ENCODE data around the gene KTN1. TPM values are rescaled to one million over a fixed set of nuclear protein-coding genes. Genes with fewer than 3 reads are reported as not detected.

KTN1 gene
- total RNA-seq, 1 donor from 2014 or later, result 193 TPM

DNA sequence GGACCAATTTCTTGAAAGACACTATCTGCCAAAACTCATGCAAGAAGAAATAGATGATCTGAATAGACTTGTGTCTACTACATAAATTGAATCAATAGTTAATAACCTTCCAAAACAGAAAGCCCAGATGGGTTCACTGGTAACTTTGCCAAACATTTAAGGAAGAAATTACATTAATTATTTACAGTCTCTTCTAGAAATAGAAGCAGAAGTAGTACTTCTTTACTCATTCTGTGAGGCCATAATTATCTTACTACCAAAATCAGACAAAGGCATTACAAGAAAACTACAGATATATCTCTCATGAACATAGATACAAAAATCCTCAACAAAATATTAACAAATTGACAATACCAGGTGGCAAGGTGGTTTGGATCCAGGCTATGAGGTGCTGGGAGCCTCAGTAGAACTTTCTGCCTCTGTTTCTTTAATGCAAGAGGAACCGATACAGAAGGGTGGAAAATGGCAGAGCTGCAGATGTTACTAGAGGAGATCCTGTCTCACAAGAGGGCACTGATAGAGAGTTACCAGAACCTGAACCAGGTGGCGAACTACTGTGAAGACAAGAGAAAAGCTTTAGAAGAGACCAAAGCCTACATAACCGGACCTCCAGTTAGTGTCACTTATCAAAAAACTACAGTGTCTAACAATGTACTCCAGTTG, 33.7 kb upstream of the KTN1 start:
- H3K9me3 Mint-ChIP-seq (ENCODE audit: unreplicated experiment), result peaks cover 6% of the 10 kb centered on the region
- Histone ChIP-seq H3K4me2 (ENCODE audit: low read length) (no peak overlapping the region), H2AFZ (ENCODE audit: low read depth, low read length) (no peak overlapping the region), H3K79me2 (ENCODE audit: insufficient read depth, low read length) (no peaks in the 10 kb centered on the region), H3K9me3 (ENCODE audit: insufficient read depth, low read depth, low read length) (no peaks in the 10 kb centered on the region), H3K36me3 (ENCODE audit: insufficient read depth, low read length) (no peaks in the 10 kb centered on the region), H3K4me1 (ENCODE audit: insufficient read depth, low read length) (peaks cover 2% of the 10 kb centered on the region), H3K4me3 (ENCODE audit: insufficient read depth, low read depth, low read length) (no peak overlapping the region), H3K9ac (ENCODE audit: low read length) (no peak overlapping the region), H3K27ac (ENCODE audit: low read depth, low read length) (no peak overlapping the region), H4K20me1 (ENCODE audit: insufficient read depth, low read length) (no peaks in the 10 kb centered on the region), H3K27me3 (ENCODE audit: insufficient read depth, low read length) (no peaks in the 10 kb centered on the region)
- TF ChIP-seq CTCF (IDR thresholded peaks at IDR 0.05; ENCODE audit: insufficient read depth, low read depth, low read length), result no peak
- no peak for TF ChIP-seq EZH2 (IDR thresholded peaks at IDR 0.05; ENCODE audit: insufficient read depth, low read length)
- H3K4me3 Mint-ChIP-seq (ENCODE audit: unreplicated experiment), result no peak overlapping the region
- DNase-seq (ENCODE audit: low read depth) (no peak), FAIRE-seq (no peak)
- H3K36me3 Mint-ChIP-seq (ENCODE audit: low read depth, unreplicated experiment), result no peaks in the 10 kb centered on the region
- no peak overlapping the region for H3K27ac Mint-ChIP-seq (ENCODE audit: unreplicated experiment)
- H3K27me3 Mint-ChIP-seq (ENCODE audit: low read depth, unreplicated experiment), result no peaks in the 10 kb centered on the region
- H3K4me1 Mint-ChIP-seq (ENCODE audit: low read depth, unreplicated experiment), result peaks cover 15% of the 10 kb centered on the region

- no peaks in the 10 kb centered on the region for H3K27me3 ChIP-seq (ENCODE audit: insufficient read depth, low read length)
- no peak overlapping the region for H3K27ac ChIP-seq (ENCODE audit: low read depth, low read length)
- no peak overlapping the region for H3K27ac Mint-ChIP-seq (ENCODE audit: unreplicated experiment)
- FAIRE-seq (no peak), DNase-seq (ENCODE audit: low read depth) (no peak)
- no peaks in the 10 kb centered on the region for H3K36me3 ChIP-seq (ENCODE audit: insufficient read depth, low read length)
- no peak overlapping the region for H3K9ac ChIP-seq (ENCODE audit: low read length)
- H3K4me1 ChIP-seq (ENCODE audit: insufficient read depth, low read length), result no peaks in the 10 kb centered on the region
- H2AFZ ChIP-seq (ENCODE audit: low read depth, low read length), result no peak overlapping the region
- H3K27me3 Mint-ChIP-seq (ENCODE audit: low read depth, unreplicated experiment), result no peaks in the 10 kb centered on the region
- peaks cover 6% of the 10 kb centered on the region for H3K4me1 Mint-ChIP-seq (ENCODE audit: low read depth, unreplicated experiment)
- H3K4me3 ChIP-seq (ENCODE audit: insufficient read depth, low read depth, low read length), result no peak overlapping the region
- no peak for TF ChIP-seq CTCF (IDR thresholded peaks at IDR 0.05; ENCODE audit: insufficient read depth, low read depth, low read length)
- TF ChIP-seq EZH2 (IDR thresholded peaks at IDR 0.05; ENCODE audit: insufficient read depth, low read length), result no peak
- no peak overlapping the region for H3K4me2 ChIP-seq (ENCODE audit: low read length)
- H3K4me3 Mint-ChIP-seq (ENCODE audit: unreplicated experiment), result no peak overlapping the region
- H3K9me3 ChIP-seq (ENCODE audit: insufficient read depth, low read depth, low read length), result no peaks in the 10 kb centered on the region
- H3K9me3 Mint-ChIP-seq (ENCODE audit: unreplicated experiment), result peaks cover 6% of the 10 kb centered on the region
- H4K20me1 ChIP-seq (ENCODE audit: insufficient read depth, low read length), result no peaks in the 10 kb centered on the region
- H3K36me3 Mint-ChIP-seq (ENCODE audit: low read depth, unreplicated experiment), result no peaks in the 10 kb centered on the region
- H3K79me2 ChIP-seq (ENCODE audit: insufficient read depth, low read length), result no peaks in the 10 kb centered on the region
These were observed 32.2 kb upstream of the KTN1 start for GRCh38 chr14:55547650-55548315.

DNA sequence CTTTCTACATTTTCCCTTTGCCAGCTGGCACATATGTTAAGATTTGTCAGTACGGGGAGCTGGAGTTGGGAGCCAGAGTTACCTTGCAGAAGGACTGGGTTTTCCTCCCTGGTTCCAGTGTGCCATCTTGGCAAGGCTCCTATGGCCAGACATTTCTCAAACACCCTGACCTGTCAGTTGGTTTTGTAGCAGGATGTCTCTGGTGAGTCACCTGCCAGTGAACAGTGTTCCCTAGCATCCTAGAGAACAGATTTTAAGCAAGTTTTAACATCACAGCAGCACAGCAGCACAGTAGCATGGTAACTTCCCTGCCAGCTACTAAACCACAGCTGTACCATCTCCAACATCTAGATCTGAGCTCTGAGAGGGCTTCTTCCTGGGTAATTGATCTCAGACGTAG, 26.2 kb upstream of the KTN1 start:
- no peak overlapping the region for H3K9ac ChIP-seq (ENCODE audit: low read length)
- no peaks in the 10 kb centered on the region for H3K36me3 ChIP-seq (ENCODE audit: insufficient read depth, low read length)
- DNase-seq (ENCODE audit: low read depth) (no peak), FAIRE-seq (no peak)
- H3K79me2 ChIP-seq (ENCODE audit: insufficient read depth, low read length), result no peaks in the 10 kb centered on the region
- no peak overlapping the region for H3K4me2 ChIP-seq (ENCODE audit: low read length)
- no peak overlapping the region for H3K27ac ChIP-seq (ENCODE audit: low read depth, low read length)
- H3K4me3 ChIP-seq (ENCODE audit: insufficient read depth, low read depth, low read length), result no peak overlapping the region
- H3K9me3 Mint-ChIP-seq (ENCODE audit: unreplicated experiment), result peaks cover 4% of the 10 kb centered on the region
- H4K20me1 ChIP-seq (ENCODE audit: insufficient read depth, low read length), result no peaks in the 10 kb centered on the region
- H3K36me3 Mint-ChIP-seq (ENCODE audit: low read depth, unreplicated experiment), result peaks cover 4% of the 10 kb centered on the region
- no peaks in the 10 kb centered on the region for H3K27me3 Mint-ChIP-seq (ENCODE audit: low read depth, unreplicated experiment)
- no peak overlapping the region for H2AFZ ChIP-seq (ENCODE audit: low read depth, low read length)
- H3K9me3 ChIP-seq (ENCODE audit: insufficient read depth, low read depth, low read length), result peaks cover 4% of the 10 kb centered on the region
- peaks cover 7% of the 10 kb centered on the region for H3K4me1 ChIP-seq (ENCODE audit: insufficient read depth, low read length)
- no peak for TF ChIP-seq CTCF (IDR thresholded peaks at IDR 0.05; ENCODE audit: insufficient read depth, low read depth, low read length)
- TF ChIP-seq EZH2 (IDR thresholded peaks at IDR 0.05; ENCODE audit: insufficient read depth, low read length), result no peak
- peaks cover 7% of the 10 kb centered on the region for H3K4me1 Mint-ChIP-seq (ENCODE audit: low read depth, unreplicated experiment)
- H3K27ac Mint-ChIP-seq (ENCODE audit: unreplicated experiment), result no peak overlapping the region
- H3K27me3 ChIP-seq (ENCODE audit: insufficient read depth, low read length), result no peaks in the 10 kb centered on the region
- no peak overlapping the region for H3K4me3 Mint-ChIP-seq (ENCODE audit: unreplicated experiment)
